Measurements from ENCODE around the gene KCNK3.
"Not testable (repeated sequence)": the region's sequence is repeated elsewhere in the genome, so short reads cannot be mapped to it uniquely, and the experiment has no call there.

The KCNK3 gene

GRCh38 chr2:26733413-26733812 lies 40.9 kb downstream of the KCNK3 start:
- DNase-seq: no peak

- DNase-seq: no peak
Measured at GRCh38 chr2:26735097-26735496, 42.6 kb downstream of the KCNK3 start.

DNA sequence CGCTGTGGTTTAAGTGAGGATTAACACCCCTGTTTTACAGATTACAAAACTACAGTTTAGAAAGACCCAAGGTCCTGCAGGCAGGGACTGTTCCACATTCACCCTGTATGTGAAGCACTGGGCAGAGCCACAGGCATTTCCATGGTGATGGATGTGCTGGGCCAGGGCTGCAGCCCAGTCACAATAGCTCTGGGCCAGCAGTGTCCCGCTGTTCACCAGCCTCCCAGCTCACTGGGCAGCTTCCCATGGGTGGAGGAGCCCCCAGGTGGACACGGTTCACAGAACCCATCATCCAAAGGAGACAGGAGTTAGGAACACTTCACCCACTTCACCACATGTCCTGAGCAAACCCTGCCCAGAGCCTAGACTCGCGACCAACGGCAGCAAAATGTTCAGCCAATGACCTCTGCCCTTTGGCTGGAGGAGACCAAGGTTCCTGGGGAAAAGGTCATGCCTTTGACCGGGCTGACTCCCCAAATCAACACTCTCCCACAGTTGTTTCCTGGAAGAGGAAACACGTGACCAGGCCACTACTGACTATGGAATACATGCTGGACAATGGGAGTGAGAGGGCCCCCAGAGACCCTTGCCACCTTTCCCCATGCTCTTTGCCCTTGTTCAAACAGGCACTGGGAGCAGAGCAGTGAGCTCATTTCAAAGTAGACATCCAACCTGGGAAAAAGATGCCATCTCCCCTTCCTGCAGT lies 43.5 kb downstream of the KCNK3 start:
- no peak for DNase-seq

- no peak for DNase-seq
Measured at GRCh38 chr2:26737221-26737620, 44.7 kb downstream of the KCNK3 start.

- DNase-seq: no peak
Measured at GRCh38 chr2:26738481-26738880, 46.0 kb downstream of the KCNK3 start.

GRCh38 chr2:26739514-26739913 lies 47.0 kb downstream of the KCNK3 start:
- no peak for DNase-seq

DNA sequence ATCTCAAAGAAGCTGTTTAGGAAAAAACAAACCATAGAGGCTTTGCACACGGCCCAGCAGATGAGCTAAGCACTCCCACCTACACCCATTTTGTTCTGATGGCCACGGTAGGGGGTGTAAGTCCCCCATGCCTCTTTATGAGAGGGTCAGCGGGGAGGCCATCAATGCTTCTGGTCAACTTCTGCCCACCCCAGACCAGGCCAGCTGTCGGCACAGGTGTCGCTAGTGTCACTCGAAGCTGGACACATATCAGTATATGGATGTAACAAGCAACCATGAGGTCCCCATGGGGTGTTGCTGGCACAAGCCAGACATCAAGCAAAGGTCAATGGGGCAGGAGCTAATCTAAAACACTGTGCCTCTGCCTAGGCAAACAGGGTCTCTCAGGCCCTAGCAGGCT lies 47.8 kb downstream of the KCNK3 start:
- DNase-seq: no peak

- DNase-seq: no peak
Measured at GRCh38 chr2:26740890-26741302, 48.4 kb downstream of the KCNK3 start.

DNA sequence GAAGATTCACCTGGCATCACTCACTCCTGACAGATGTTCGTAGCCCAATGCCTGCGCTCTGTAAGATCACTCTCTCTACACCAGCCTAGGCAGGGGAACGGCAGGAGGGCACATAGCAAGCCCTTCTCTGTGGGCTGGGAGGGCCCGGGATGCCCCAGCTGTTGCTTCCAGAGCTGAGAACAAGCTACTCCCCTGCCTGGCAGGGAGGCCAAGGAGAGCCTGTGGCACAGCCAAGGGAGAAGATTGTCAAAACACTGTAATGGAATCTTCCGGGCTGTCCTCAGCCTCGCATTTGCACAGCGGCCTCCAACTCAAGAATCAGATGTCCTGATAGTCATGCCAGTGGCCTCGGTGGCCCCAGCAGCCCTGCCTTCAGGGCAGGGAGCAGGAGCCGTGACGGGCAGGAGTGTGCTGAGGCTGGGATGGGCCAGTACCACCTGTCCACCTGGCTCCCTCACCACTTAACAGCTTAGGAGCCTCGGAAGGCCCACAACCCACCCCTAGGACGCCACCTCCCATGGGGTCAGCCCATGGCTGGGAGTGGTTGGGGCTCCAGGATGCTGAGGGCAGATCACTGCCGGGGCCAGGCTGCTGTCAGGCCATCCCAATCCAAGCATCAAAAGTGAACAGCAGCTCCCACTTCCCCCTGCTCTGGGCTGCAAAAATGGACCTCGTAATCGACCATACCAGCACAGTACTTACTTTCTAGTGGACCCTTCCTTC lies 49.7 kb downstream of the KCNK3 start:
- DNase-seq: no peak

- no peak for DNase-seq
Measured at GRCh38 chr2:26743852-26744251, 51.3 kb downstream of the KCNK3 start.

DNA sequence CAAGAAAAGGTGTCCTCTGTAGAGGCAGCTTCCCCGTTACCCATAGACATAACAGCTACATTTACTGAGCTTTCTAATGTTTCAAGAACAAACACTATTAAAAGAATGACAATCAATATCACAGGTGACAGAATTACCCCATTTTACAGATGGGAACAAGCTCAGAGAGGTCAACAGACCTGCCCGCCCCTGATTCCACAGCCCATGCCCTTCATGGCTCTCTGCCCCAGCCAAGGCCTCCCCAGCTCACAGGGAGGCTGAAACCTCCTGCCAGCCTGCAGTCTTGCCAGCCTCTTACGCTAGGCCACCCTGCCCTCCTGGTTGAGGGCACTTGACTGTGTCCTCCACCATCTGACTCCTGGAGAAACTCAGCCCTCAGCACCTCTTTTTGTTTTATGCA lies 52.4 kb downstream of the KCNK3 start:
- DNase-seq: no peak

DNA sequence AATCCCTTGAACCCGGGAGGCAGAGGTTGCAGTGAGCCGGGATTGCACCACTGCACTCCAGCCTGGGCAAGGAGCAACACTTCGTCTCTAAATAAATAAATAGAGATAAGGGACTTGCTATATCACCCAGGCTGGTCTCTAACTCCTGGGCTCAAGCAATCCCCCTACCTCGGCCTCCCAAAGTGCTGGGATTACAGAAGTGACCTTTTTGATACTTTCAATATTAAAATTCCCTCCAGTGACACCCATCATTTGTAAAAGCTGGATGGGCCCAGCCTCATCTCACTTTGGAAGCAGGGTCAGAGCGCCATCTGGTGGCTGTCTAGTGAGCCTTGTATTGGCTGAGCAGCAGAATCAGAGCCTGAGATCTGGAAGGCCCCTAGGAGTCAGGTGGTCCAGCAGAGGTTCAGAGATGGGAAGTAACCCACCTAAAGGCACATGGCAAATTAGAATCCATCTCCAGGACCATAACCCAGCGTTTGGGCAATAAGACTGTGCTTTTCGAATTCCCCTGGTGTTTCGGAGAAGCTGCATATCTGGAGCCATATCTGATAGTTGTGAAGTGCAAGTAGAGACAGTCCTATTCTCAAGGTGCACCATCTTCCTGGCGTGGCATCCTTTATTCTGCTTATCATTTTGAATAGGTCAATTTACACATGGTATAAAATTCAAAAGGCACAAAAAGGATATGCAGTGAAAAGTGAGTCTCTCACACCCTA lies 53.2 kb downstream of the KCNK3 start:
- peak; percentile 69 for DNase-seq

- no peak for DNase-seq
Measured at GRCh38 chr2:26746934-26747333, 54.4 kb downstream of the KCNK3 start.

- peak; percentile 46 for DNase-seq
Measured at GRCh38 chr2:26749787-26750420, 57.4 kb downstream of the KCNK3 start.

DNA sequence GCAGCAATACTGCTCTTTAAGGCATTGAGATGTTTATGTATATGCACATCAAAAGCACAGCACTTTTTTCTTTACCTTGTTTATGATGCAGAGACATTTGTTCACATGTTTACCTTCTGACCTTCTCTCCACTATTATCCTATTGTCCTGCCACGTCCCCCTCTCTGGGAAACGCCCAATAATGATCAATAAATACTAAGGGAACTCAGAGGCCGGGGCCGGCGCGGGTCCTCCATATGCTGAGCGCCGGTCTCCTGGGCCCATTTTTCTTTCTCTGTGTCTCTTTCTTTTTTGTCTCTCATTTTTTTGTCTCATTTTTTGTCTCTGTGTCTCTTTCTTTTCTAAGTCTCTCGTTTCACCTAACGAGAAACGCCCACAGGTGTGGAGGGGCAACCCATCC lies 57.9 kb downstream of the KCNK3 start:
- DNase-seq: not testable (repeated sequence)

- DNase-seq: peak; percentile 32
Measured at GRCh38 chr2:26752656-26753055, 60.1 kb downstream of the KCNK3 start.

DNA sequence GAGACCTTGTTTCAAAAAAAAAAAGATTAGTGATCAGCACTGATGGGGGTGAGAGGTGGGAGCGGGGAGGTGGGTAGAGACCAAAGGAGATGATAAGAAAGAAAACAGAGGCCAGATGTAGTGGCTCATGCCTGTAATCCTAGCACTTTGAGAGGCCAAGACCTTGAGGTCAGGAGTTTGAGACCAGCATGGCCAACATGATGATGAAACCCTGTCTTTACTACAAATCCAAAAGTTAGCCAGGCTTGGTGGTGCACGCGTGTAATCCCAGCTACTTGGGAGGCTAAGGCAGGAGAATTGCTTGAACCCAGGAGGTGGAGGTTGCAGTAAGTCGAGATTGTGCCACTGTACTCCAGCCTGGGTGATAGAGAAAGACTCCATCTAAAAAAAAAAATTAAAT lies 62.0 kb downstream of the KCNK3 start:
- no peak for DNase-seq

- DNase-seq: peak; percentile 85
Measured at GRCh38 chr2:26754972-26755670, 62.6 kb downstream of the KCNK3 start.

- no peak for DNase-seq
Measured at GRCh38 chr2:26756337-26756736, 63.8 kb downstream of the KCNK3 start.

DNA sequence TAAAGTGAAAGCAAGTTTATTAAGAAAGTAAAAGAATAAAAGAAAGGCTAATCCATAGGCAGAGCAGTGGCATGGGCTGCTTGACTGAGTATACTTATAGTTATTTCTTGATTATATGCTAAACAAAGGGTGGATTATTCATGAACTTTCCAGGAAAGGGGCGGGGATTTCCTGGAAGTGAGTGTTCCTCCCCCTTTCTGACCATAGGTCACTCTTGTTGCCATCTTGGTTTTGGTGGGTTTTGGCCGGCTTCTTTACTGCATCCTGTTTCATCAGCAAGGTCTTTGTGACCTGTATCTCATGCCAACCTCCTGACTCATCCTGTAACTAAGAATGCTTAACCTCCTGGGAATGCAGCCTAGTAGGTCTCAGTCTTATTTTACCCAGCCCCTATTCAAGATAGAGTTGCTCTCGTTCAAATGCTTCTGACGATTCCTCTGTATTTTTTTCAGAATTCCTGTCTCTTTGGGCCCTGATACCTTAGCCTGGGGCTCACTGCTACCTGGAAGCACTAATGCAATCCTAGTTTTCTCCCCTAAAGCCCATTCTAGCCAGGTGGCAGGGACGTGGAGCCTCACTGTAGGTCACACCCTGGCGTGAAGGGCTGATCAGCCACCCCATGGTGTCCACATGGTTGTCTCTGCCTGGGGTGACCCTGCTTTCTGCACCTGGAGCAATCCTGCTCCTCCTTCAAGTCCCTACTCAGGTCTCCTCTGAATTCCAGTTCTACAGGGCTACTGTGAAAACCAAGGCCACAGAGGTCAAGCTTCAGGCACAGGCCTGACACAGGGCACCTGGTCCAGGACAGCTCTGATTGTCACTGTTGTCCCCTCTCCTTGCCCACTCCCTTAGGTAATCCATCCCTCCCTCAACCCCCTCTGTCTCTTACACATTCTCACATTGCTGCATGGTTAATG lies 65.6 kb downstream of the KCNK3 start:
- DNase-seq: peak; percentile 5

- DNase-seq: no peak
Measured at GRCh38 chr2:26758790-26759321, 66.3 kb downstream of the KCNK3 start.

All from NCI-H69 (cell line).